ENCODE results near the gene FBXL22.
A peak's percentile ranks its signal among the peaks of the same experiment; 100 is the strongest.

Gene FBXL22

GRCh38 chr15:63608989-63609388 lies 11.8 kb downstream of the FBXL22 start:
- no peaks in the 10 kb centered on the region for H3K79me2 ChIP-seq (ENCODE audit: control insufficient read depth, low read length)
- H3K9me2 ChIP-seq (replicated peaks; ENCODE audit: control insufficient read depth, low read length), result no peaks in the 10 kb centered on the region
- H3K36me3 ChIP-seq (ENCODE audit: control insufficient read depth, low read length), result peaks cover 34% of the 10 kb centered on the region
- peaks cover 35% of the 10 kb centered on the region for H3K4me1 ChIP-seq (ENCODE audit: control insufficient read depth, low read length)
- no peak overlapping the region for H3K4me2 ChIP-seq (ENCODE audit: low read length)
- H3K4me3 ChIP-seq (ENCODE audit: low read length), result no peak overlapping the region
- H3K9me3 ChIP-seq (ENCODE audit: control insufficient read depth, insufficient read depth, low read length), result no peaks in the 10 kb centered on the region
- H3K27me3 ChIP-seq (ENCODE audit: control insufficient read depth, low read length), result no peaks in the 10 kb centered on the region
- TF ChIP-seq EZH2phosphoT487 (IDR thresholded peaks at IDR 0.05; ENCODE audit: borderline replicate concordance, low read length), result no peak
- TF ChIP-seq, protein P1, sequence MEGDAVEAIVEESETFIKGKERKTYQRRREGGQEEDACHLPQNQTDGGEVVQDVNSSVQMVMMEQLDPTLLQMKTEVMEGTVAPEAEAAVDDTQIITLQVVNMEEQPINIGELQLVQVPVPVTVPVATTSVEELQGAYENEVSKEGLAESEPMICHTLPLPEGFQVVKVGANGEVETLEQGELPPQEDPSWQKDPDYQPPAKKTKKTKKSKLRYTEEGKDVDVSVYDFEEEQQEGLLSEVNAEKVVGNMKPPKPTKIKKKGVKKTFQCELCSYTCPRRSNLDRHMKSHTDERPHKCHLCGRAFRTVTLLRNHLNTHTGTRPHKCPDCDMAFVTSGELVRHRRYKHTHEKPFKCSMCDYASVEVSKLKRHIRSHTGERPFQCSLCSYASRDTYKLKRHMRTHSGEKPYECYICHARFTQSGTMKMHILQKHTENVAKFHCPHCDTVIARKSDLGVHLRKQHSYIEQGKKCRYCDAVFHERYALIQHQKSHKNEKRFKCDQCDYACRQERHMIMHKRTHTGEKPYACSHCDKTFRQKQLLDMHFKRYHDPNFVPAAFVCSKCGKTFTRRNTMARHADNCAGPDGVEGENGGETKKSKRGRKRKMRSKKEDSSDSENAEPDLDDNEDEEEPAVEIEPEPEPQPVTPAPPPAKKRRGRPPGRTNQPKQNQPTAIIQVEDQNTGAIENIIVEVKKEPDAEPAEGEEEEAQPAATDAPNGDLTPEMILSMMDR (IDR thresholded peaks at IDR 0.05; ENCODE audit: low read depth, low read length, poor library complexity, severe bottlenecking), result no peak
- no peaks in the 10 kb centered on the region for H4K20me1 ChIP-seq (ENCODE audit: control insufficient read depth, insufficient read depth, low read depth, low read length)
- H3F3A ChIP-seq (ENCODE audit: control insufficient read depth, insufficient read depth), result 0 out of 2 replicates have a peak, but pooled peaks cover 6% of the 10 kb centered on the region
- H3K27ac ChIP-seq (ENCODE audit: low read depth, low read length), result no peak overlapping the region

DNA sequence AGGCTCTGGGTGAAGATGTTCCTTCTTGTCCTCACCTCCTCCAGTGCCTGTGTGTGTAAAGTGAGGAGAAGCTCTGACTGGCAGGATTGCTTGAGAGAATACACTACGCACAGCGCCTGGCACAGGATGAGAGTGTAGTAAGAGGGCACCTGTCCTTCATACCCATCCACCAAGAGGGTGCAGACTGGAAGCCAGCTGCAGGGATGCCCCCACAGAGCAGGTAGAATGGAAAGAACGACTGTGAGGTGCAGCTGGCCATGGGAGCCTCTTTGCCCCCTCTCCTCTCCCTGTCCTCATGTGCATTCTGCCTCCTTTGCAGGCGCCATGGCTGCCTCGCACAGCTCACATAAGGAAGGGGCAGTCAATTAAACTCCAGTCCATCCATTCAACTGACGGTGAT lies 12.3 kb downstream of the FBXL22 start:
- Histone ChIP-seq H3K36me3 (ENCODE audit: control insufficient read depth, low read length) (peaks cover 34% of the 10 kb centered on the region), H3K27ac (ENCODE audit: low read depth, low read length) (no peak overlapping the region), H3K9me3 (ENCODE audit: control insufficient read depth, insufficient read depth, low read length) (no peaks in the 10 kb centered on the region), H3K9me2 (replicated peaks; ENCODE audit: control insufficient read depth, low read length) (no peaks in the 10 kb centered on the region), H4K20me1 (ENCODE audit: control insufficient read depth, insufficient read depth, low read depth, low read length) (no peaks in the 10 kb centered on the region), H3F3A (ENCODE audit: control insufficient read depth, insufficient read depth) (0 out of 2 replicates have a peak, but pooled peaks cover 6% of the 10 kb centered on the region), H3K4me1 (ENCODE audit: control insufficient read depth, low read length) (peaks cover 32% of the 10 kb centered on the region), H3K4me3 (ENCODE audit: low read length) (no peak overlapping the region), H3K79me2 (ENCODE audit: control insufficient read depth, low read length) (no peaks in the 10 kb centered on the region), H3K27me3 (ENCODE audit: control insufficient read depth, low read length) (no peaks in the 10 kb centered on the region), H3K4me2 (ENCODE audit: low read length) (no peak overlapping the region; the same call in 1 of the 2 replicates)
- TF ChIP-seq, protein P1 (IDR thresholded peaks at IDR 0.05; ENCODE audit: low read depth, low read length, poor library complexity, severe bottlenecking), result no peak
- no peak for TF ChIP-seq EZH2phosphoT487 (IDR thresholded peaks at IDR 0.05; ENCODE audit: borderline replicate concordance, low read length)

- H3K36me3 ChIP-seq (ENCODE audit: control insufficient read depth, low read length), result peaks cover 41% of the 10 kb centered on the region
- H3K4me1 ChIP-seq (ENCODE audit: control insufficient read depth, low read length), result peaks cover 32% of the 10 kb centered on the region
- H3K4me2 ChIP-seq (ENCODE audit: low read length), result peak overlapping the region; percentile 69
- H3K4me3 ChIP-seq (ENCODE audit: low read length), result peak overlapping the region; percentile 42
- TF ChIP-seq EZH2phosphoT487 (IDR thresholded peaks at IDR 0.05; ENCODE audit: borderline replicate concordance, low read length), result no peak
- TF ChIP-seq, protein P1 (IDR thresholded peaks at IDR 0.05; ENCODE audit: low read depth, low read length, poor library complexity, severe bottlenecking), result peak; percentile 89
- 0 out of 2 replicates have a peak, but pooled peaks cover 6% of the 10 kb centered on the region for H3F3A ChIP-seq (ENCODE audit: control insufficient read depth, insufficient read depth)
- no peaks in the 10 kb centered on the region for H4K20me1 ChIP-seq (ENCODE audit: control insufficient read depth, insufficient read depth, low read depth, low read length)
- no peaks in the 10 kb centered on the region for H3K9me3 ChIP-seq (ENCODE audit: control insufficient read depth, insufficient read depth, low read length)
- no peaks in the 10 kb centered on the region for H3K27me3 ChIP-seq (ENCODE audit: control insufficient read depth, low read length)
- no peaks in the 10 kb centered on the region for H3K79me2 ChIP-seq (ENCODE audit: control insufficient read depth, low read length)
- H3K27ac ChIP-seq (ENCODE audit: low read depth, low read length), result peak overlapping the region; percentile 54
- no peaks in the 10 kb centered on the region for H3K9me2 ChIP-seq (replicated peaks; ENCODE audit: control insufficient read depth, low read length)
Measured at GRCh38 chr15:63610209-63610841, 13.1 kb downstream of the FBXL22 start.

All from DOHH2 (cell line).